GM21786 (cell line): ENCODE results near the gene USP48.
"Not testable (repeated sequence)": the region's sequence is repeated elsewhere in the genome, so short reads cannot be mapped to it uniquely, and the experiment has no call there.

Source experiments
- ATAC-seq: cut with Tn5 transposase; IDR thresholded peaks from one replicate; pipeline ENCODE4 v1.9.1; 2021; ENCODE audit not compliant: unreplicated experiment

The USP48 gene

DNA sequence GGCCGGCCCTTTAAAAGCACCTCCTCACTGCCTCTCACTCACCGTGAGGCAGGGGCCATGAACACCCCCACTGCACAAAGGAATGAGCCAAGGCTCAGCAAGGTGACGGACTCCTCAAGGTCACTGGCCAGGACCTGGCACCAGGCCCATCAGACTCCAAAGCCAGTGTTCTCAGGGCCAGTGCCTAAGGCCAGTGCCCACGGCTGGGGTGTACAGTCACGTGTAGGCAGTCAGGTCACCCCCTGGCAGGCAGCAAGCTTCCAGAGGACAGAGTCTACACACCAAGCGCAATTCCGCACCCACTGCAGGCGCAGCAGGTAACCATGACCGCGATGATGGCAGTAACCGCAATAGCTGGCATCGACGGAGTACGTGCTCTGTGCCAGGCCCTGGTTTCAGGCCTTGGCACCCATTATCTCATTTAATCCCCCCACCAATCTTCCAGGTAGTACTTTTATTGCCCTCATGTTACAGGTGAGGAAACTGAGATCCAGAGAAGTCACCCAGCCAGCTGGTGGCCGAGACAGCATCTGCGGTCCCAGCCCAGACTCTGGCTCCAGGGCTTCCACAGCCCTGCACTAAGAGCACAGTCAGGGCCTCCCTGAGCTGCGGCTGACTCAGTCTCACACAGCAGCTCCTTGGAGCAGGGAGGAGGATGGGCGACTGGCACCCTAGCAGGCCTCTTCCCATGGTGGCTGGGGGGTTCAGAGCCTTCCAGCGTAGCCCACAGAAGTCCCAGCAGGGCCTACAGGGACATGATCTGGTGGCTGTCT lies 140.8 kb downstream of the USP48 start:
- no peak for ATAC-seq

DNA sequence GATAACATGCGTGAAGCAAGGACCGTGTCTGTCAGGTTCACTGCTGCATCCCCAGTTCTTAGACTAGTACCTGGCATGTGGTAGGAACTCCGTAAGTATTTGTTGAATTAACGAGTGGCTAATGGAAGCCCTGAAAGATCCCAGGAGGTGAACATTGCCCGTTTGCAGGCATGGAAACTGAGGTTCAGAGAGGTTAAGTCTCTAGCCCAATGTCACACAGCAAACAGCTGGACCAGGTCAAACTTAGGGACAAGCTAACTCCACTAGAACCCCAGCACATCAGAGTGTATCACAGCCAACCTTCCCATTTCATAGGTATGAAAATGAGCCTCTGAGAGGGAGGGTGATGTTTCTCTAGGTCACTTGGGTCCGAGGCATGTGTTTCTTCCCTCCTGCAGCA lies 141.4 kb downstream of the USP48 start:
- ATAC-seq, result no peak

DNA sequence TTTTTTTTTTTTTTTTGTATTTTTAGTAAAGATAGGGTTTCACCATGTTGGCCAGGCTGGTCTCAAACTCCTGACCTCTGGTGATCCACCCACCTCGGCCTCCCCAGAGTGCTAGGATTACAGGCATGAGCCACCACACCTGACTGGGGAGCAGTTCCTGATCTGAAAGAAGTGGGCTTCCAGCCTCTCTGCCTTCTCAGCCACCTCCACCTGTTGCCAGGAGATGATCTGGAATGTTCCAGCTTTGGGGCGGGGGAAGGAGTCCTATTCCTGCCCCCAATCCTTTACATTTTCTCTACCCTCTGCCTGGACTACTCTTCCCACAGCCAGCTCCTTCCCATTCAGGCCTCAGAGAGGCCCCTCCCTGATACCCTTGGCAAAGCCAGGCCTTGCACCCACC lies 141.9 kb downstream of the USP48 start:
- ATAC-seq, result no peak

DNA sequence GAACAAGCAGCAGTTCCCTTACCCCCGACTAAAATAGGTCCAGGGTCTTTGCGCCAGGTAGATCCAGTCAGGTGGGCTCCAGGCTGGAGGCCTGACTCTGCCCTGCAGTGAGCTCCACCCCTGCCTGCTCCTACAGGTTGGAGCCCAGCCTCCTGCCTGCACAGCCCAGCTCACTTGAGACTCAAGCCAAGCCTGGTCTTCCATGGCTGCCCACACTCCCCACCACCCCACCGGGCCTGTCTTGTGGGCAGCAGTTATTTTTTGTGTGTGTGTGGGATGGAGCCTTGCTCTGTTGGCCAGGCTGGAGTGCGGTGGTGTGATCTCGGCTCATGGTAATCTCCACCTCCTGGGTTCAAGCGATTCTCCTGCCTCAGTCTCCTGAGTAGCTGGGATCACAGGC lies 142.3 kb downstream of the USP48 start:
- no peak for ATAC-seq

GRCh38 chr1:21639594-21640041 lies 143.3 kb downstream of the USP48 start:
- ATAC-seq, result no peak

DNA sequence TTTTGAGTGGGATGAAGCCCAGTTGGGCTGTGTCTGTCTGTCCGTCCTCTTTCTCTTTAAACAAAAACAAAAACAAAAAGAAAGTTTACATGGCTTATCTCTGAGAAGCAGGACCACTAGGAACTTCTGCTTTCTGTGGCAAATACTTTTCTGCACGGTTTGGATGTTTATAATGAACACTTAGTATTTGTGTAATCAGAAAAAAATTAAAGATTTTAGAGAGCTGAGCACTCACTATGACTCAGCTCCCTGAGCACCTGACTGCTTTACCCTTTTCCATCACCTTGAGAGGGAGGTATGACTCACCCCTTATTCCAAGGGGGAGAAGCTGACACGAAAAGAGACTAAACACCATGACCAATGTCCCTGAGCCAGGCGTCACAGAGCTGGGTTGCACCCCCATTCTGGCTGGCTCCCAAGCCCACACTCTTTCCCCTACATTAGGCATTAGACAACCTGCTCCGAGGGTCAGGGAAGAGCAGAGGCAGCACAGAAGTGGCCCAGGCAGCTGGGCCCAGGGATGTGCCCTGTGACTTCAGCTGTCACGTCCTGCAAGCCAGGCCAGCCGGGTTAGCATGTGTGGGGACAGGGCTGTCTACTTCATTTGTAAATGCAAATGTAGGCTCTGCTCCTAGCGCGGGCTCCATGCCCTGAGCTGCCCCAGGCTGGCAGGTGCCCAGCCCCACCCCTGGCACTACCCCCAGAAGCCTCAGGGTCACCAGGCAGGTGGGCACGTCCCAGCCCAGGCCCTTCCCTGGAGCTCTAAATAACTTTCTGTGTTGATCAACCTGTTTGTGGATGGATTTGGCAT lies 144.2 kb downstream of the USP48 start:
- no peak for ATAC-seq

DNA sequence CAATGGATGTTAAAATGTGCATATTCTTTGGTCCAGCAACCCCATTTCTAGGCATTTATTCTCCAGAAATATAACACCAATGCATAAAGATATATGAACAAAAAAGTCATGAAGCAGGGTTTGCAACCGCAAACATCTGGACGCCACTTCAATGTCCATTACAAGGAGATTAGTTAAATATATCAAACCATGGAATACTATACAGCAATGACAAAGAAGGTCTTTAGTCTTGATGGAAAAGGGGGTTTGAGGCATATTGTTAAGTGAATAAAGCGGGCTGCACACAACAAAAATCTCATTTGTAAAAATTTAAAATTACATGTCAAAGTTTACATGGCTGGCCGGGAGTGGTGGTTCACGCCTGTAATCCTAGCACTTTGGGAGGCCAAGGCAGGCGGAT lies 145.4 kb downstream of the USP48 start:
- no peak for ATAC-seq

DNA sequence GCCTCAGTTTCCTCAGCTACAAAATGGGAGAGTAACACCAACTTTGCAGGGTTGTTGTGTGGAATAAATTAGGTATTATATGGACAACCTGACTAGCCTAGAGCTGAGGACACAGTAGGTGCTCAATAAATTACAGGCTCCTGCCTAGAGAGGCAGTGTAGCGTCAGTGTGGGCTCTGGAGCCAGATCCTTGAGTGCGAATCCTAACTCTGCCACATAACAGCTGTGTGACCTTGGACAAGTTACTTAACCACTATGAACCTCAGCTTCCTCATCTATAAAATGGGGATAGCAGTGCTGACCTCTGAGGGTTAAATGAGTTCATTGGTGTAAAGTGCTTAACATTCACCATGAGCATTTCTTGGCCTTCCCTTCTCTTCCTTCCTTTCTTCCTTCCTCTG lies 146.9 kb downstream of the USP48 start:
- ATAC-seq, result no peak

DNA sequence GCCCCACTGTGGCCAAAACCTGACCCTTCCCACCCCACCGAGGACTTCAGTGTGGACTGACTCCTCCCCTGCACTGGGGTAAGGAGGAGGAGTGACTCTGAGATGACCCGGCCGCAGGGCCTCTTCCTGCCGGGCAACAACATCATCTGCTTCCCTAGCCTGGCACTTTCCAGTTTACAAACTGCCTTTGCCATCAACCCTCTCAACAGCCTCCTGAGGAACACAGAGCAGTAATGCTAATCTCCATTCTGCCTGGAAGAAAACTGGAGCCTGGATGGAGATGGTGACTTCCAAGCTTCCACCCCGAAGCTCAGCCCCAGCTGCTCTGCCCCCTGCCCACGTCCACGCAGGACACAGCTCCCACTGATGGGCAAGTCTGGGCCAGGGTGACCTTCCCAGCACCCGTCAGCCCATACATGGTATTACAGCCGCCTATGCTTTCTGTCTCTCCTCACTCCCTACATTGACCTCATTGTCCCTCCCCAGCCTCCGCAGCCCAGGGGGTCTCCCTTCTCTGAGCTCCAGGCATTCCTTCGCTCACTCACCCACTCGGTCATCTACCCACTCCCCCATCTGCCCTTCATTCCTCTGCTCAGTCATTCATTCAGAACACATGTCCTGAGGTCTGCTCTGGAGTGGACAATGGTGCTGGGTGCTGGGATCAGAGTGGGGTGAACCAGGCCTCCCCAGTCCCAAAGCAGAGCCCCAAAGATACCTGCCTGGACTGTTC lies 148.0 kb downstream of the USP48 start:
- ATAC-seq, result no peak

- ATAC-seq, result no peak
These were observed 148.8 kb downstream of the USP48 start for GRCh38 chr1:21633992-21634805.

GRCh38 chr1:21633141-21633755 lies 149.7 kb downstream of the USP48 start:
- ATAC-seq, result no peak

GRCh38 chr1:21631944-21632887 lies 150.7 kb downstream of the USP48 start:
- ATAC-seq, result no peak

GRCh38 chr1:21631590-21631943 lies 151.4 kb downstream of the USP48 start:
- ATAC-seq, result not testable (repeated sequence)

GRCh38 chr1:21630571-21631343 lies 152.2 kb downstream of the USP48 start:
- ATAC-seq, result no peak

DNA sequence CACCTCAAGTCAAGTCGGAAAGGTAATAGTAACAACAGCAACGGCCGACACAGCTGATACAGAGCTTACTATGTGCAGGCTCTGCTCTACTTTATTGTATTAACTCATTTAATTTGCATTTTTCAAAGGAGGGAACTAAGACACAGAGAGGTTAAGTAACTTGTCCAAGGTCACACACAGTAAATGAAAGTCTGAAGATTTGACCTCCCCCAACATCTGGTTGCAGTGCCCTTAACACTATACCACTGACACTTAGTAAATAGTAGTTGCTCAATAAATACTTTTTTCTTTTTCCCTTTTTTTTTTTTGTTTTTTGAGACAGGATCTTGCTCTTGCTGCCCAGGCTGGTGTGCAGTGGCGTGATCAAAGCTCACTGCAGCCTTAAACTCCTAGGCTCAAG lies 153.0 kb downstream of the USP48 start:
- ATAC-seq, result no peak

DNA sequence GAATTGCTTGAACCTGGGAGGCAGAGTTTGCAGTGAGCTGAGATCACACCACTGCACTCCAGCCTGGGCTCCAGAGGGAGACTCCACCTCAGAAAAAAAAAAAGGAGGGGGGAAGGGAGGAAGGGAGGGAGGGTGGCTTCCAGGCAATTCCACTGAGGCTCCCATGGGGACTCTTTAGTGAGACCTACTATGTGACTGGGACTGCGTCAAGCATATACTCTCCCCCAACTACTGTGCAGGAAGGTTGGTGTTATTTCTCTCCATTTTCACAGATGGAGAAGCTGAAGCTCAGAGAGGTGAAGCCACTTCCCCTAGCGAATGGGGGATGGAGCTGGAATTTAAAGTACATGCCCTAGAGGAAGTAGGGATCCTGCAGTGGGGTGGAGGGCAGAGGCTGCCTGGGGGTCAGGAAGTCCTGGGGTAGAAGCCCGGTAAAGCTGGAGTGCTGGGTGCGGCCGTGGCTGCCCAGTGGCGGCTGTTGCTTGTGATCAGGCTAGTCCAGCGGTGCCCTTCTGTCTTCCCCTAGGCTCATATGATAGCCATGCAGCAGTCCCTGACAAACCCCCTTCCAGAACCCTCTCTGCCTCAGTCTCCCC lies 154.1 kb downstream of the USP48 start:
- ATAC-seq, result no peak
